ENCODE results near the gene FAM193A. TPM values are rescaled to one million over a fixed set of nuclear protein-coding genes. Genes with fewer than 3 reads are reported as not detected.
"Not testable (repeated sequence)": the region's sequence is repeated elsewhere in the genome, so short reads cannot be mapped to it uniquely, and the experiment has no call there.

Gene FAM193A
- total RNA-seq, 1 experiment from 2014 or later: 11.1 TPM

GRCh38 chr4:2767705-2768074 is 231.2 kb downstream of the FAM193A start:
- DNase-seq (ENCODE audit: low read depth): no peak

- no peak for DNase-seq (ENCODE audit: low read depth)
Measured at GRCh38 chr4:2768124-2768523, 231.7 kb downstream of the FAM193A start.

DNA sequence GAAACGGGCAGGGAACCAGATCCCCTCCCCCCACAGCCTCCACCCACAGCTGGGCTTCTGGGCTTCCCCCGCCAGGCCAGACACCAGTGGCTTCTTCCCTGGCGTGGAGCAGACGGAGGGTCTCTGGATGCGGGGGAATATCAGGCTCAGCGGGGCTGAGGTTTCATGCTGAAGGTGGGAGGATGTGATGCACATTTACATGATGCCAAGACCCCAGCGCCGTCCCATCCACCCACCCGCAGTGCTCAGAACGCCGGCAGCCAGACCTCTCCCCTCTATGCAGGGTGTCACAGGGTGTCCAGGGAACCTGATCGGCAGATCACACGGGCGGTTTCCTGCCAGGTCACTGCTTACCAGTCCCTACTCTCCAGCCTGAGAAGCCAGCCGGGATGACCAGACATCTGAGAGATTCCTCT is 232.5 kb downstream of the FAM193A start:
- DNase-seq (ENCODE audit: low read depth): no peak

DNA sequence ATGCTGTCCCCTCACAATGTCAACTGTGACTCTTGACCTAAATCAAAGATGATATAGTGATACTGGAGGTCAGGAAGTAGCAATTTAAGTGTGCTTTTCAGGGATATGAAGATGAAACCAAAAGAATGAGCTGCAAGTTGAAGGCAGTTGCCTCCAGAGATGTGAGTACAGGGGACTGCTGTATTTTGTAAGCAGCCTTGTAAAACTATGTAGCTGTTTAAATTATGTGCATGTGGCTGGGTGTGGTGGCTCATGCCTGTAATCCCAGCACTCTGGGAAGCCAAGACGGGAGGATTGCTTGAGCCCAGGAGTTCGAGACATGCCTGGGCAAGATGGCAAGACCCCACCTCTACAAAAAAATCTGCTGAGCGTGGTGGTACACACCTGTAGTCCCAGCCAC is 234.8 kb downstream of the FAM193A start:
- DNase-seq (ENCODE audit: low read depth): no peak

DNA sequence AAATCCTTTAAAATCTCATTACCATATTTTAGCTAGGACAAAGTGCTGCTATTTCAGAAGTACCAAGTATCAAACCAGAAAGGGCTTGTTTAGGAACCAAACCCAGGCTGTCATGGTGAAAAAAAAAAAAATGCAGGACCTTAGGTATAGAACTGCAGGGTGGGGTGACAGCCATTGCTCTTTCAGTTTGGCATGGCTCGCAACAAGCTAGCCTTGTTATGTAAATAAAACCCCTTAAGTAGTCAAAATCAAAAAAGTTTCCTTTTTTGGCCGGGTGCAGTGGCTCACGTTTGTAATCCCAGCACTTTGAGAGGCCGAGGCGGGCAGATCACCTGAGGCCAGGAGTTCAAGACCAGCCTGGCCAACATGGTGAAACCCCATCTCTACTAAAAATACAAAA is 244.2 kb downstream of the FAM193A start:
- DNase-seq (ENCODE audit: low read depth): not testable (repeated sequence)

GRCh38 chr4:2781911-2782310 is 245.5 kb downstream of the FAM193A start:
- DNase-seq (ENCODE audit: low read depth): no peak

Small RNAs within 50 kb of the gene (small RNA-seq; reads per million reads assigned to genes)
- not detected for gene CR545473.1
- not detected for gene RF00019

Other genes with a start within 250 kb of the FAM193A start
- 5.0 and 5.4 TPM in 2 replicates for gene ZFYVE28, start 118.0 kb upstream of the FAM193A start, total RNA-seq (2014; rRNA removed; shearing (Covaris generic))
- gene CFAP99, start 117.7 kb upstream of the FAM193A start, total RNA-seq (2014; rRNA removed; shearing (Covaris generic)): not detected in 2 replicates
- 77.4 and 97.7 TPM in 2 replicates for gene RNF4, start 67.5 kb upstream of the FAM193A start, total RNA-seq (2014; rRNA removed; shearing (Covaris generic))
- gene TNIP2, start 219.7 kb downstream of the FAM193A start, total RNA-seq (2014; rRNA removed; shearing (Covaris generic)): 62.4 and 72.5 TPM in 2 replicates

Measured in HT1080 (cell line).